Measurements from ENCODE around the gene PRDX1.
"Not testable (repeated sequence)": the region's sequence is repeated elsewhere in the genome, so short reads cannot be mapped to it uniquely, and the experiment has no call there.

Gene PRDX1

GRCh38 chr1:45503462-45504360, 18.0 kb downstream of the PRDX1 start:
- no peak for DNase-seq

- no peak for DNase-seq
These were observed 20.2 kb downstream of the PRDX1 start for GRCh38 chr1:45501505-45501859.

GRCh38 chr1:45499415-45499769, 22.3 kb downstream of the PRDX1 start:
- no peak for DNase-seq

DNA sequence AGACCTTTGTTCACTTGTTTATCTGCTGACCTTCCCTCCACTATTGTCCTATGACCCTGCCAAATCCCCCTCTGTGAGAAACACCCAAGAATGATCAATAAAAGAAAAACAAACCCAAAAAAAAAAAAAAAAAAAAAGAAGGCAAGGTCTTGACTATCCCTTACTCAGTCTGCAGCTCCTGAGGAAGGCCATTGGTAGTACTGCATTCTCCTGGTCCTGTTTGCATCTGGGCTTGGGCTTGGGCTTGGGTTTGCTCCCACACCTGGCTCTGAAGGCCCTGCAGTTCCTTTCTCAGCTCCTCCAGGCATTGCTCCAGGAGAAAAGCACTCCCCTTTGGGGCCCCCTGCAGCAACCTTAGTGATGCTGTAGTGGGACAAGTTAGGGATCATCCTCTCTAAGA, 23.4 kb downstream of the PRDX1 start:
- DNase-seq, result no peak

- no peak for DNase-seq
These were observed 28.5 kb downstream of the PRDX1 start for GRCh38 chr1:45493116-45493697.

GRCh38 chr1:45492691-45493090, 29.0 kb downstream of the PRDX1 start:
- DNase-seq, result no peak

DNA sequence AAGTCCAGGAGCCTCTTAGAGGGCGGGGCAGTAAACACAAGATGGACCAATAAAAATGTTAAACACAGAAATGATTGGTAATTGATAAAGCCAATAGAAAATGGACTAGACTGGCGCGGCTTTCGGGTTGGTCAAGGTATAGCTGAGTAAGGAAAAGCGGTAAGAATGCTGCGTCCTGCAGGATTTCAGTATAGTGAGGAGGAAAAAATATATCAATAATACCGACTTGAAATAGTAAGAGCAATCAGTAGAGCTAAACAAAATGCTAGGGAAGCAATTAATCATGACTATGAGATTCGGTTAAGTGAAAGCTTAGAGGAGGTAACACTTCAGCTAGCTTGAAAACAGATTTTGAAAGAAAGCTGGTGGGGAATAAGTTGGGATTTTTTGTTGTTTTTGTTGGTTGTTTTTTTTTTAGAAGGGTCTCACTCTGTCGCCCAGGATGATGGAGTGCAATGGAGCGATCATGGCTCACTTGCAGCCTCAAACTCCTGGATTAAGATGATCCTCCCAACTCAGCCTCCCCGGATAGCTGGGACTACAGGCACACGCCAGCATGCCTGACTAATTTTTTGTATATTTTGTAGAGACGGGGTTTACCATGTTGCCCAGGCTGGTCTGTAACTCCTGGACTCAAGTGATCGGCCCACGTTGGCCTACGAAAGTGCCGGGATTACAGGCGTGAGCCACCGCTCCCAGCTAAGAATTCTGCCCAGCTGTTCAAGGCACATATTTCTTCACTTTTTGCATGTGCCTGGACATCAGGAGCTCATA, 30.0 kb downstream of the PRDX1 start:
- no peak for DNase-seq

DNA sequence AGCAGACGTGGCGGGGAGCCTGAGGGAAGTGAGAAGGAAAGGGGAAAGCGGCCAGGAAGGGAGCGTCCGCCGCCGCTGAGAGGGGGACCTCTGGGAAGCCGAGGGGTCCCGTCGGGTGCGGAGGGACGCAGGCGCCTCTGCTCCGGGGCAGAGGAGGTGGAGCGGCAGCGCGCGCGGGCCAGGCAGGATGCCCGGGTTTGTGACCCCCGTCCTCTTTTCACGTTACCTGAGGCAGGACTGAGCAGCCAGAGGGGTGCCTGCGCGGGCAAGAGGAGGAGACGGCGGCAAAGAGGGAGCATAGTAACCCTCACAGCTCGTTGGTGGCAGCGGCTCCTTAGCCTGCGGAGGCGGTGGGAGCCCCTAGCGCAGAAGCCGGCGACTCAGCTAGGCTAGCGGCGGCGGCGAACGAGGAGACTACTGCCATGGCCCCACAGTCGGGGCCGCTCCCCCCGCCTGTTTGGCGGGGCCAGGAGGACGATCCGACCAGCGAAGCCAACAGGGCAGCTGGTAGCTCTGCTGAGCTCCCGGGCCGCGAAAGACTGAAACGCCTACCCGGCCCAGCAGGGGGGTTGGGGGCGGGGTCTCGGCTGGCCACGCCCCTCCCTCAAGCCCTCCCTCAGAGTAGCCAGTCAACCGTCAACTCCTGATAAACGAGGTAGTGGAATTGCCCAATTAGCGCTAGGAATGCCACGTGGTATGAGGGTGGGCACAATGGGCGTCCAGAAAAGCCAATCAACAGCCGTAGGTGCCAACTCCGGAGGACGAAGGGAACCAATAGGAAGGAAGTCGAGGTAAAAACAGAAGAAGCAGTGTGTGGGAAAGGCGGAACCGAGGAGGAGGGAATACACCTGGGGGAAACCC, 30.8 kb downstream of the PRDX1 start, which contains the start of gene TESK2:
Gene TESK2, minus strand, starts transcription at position 538 of the 861 bp plus-strand sequence. CDS start 33,378 bp downstream, outside the sequence.
- DNase-seq, result peak; percentile 97

DNA sequence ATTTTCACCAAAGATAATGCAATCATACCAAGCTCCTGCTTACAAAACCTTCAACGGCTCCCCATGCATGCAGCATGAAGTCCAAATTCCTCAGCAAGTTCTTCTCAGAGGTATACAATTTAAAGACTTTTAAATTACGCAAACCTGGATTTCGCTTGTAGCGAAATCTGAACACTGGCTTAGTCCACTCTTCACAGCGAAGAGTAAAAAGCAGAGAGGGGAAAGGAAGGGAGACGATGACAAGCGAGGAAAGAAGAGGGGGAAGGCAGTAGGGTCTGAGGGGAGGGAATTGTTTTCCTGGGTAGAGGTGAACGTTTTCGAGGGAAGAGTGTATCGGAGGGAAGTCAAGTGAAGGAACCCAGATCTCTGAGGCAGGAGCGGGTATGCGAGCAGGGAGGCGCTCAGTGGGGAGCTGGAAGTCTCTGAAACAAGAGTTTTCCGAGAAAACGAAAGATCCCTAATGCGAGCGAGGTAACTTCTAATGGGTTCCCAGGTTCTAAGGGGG, 31.5 kb downstream of the PRDX1 start:
- no peak for DNase-seq

DNA sequence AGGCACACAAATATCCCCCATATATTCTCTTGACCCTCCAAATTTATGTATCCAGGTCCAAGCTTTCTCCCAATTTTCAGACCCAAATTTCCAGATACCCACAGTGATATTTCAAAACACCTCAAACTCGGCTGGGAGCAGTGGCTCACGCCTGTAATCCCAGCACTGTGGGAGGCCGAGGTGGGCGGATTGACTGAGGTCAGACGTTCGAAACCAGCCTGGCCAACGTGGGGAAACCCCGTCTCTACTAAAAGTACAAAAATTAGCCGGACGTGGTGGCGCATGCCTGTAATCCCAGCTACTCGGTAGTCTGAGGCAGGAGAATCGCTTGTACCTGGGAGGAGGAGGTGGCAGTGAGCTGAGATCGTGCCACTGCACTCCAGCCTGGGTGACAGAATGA, 32.3 kb downstream of the PRDX1 start:
- DNase-seq, result peak; percentile 65

DNA sequence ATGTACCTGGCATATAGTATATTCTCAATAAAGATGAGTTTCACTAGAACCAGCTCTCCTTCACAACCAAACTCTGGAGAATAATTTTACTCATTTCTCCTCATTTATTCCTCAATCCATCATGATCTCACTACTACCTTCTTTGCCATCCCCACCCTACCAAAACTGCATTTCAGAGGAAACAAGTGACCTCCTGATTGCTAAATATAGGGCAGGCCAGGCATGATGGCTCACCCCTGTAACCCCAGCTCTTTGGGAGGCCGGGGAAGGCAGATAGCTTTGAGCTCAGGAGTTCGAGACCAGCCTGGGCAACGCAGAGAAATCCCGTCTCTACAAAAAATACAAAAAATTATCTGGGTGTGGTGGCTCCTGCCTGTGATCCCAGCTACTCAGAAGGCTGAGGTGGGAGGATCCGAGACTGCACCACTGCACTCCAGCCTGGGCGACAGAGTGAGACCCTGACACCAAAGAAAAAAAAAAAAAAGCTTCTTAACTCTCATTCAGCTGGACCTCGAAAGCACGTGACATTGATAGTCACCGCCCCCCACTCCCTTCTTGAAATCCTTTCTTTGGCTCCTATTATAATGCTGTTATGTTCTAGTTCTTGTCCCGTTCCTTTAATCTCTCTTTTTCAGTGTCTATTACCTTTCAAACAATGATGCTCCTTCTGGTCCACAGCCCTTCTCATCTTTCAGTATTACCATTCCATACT, 32.9 kb downstream of the PRDX1 start:
- peak; percentile 28 for DNase-seq

- DNase-seq, result no peak
These were observed 35.7 kb downstream of the PRDX1 start for GRCh38 chr1:45485949-45486348.

DNA sequence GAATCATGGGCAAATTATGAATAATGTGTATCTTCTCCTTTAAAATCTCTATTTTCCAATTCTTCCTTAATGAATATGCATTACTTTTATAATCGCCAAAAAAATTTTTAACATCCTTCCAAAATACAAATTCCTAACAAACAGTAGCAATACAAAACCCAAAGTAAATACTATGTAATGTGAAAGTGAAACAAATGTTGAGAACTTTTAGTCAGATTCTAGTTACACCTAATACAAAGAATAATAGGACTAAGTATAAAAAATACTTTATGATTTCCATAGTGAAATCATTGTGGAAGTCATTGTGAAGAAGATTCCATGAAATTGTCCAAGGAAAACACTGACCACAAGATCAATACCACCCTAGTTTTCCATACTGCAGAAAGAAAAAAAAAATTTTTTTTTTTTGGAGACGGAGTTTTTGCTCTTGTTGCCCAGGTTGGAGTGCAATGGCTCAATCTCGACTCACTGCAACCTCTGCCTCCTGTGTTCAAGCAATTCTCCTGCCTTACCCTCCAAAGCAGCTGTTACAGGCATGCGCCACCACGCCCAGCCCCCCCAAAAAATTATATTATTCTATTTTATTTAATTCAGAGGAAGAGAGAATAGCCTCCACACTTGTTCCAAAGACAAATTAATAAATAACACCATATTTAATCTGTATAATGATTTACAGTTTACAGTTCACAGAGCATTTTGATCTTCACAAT, 42.5 kb downstream of the PRDX1 start:
- DNase-seq, result no peak

GRCh38 chr1:45478121-45478814, 43.4 kb downstream of the PRDX1 start:
- DNase-seq, result no peak

DNA sequence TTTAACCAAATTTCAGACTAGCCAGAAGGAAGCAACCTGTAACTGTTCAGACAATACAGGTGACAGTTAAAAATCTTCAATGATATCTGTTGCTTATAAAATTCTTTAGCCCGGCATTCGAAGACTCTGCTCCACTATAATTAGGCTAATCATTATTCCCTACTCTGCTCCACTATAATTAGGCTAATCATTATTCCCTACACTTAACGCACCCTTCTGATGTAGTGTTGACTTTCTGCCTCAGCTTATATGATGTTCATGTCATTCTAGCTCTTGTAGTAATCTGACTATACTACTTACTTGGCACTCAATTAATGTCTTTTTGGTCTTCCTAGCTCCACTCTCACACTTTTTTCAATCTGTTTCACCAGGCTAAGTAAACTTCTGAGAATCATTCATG, 44.0 kb downstream of the PRDX1 start:
- DNase-seq, result no peak

DNA sequence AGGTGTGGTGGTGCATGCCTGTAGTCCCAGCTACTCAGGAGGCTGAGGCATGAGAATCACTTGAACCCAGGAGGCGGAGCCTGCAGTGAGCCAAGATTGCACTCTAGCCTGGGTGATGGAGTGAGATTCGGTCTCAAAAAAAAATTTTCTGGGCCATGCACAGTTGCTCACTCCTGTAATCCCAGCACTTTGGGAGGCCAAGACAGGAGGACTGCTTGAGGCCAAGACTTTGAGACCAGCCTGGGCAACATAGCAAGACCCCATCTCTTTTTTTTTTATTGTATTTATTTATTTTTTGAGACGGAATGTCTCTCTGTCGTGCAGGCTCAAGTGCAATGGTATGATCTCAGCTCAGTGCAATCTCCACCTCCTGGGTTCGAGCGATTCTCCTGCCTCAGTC, 47.5 kb downstream of the PRDX1 start:
- DNase-seq, result peak; percentile 15

GRCh38 chr1:45473302-45473701, 48.4 kb downstream of the PRDX1 start:
- DNase-seq, result no peak

GRCh38 chr1:45470306-45470798, 51.3 kb downstream of the PRDX1 start:
- no peak for DNase-seq

DNA sequence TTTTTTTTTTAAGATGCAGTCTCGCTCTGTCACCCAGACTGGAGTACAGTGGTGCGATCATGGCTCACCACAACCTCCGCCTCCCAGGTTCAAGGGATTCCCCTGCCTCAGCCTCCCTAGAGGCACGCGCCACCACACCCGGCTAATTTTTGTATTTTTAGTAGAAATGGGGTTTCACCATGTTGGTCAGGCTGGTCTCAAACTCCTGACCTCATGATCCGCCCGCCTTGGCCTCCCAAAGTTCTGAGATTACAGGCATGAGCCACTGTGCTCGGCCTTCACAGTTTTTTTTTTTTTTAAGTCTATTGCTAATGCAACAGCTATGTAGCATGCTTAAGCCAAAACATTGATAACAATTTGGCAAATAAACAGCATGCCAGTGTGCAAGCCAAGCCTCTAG, 54.3 kb downstream of the PRDX1 start:
- DNase-seq, result not testable (repeated sequence)

DNA sequence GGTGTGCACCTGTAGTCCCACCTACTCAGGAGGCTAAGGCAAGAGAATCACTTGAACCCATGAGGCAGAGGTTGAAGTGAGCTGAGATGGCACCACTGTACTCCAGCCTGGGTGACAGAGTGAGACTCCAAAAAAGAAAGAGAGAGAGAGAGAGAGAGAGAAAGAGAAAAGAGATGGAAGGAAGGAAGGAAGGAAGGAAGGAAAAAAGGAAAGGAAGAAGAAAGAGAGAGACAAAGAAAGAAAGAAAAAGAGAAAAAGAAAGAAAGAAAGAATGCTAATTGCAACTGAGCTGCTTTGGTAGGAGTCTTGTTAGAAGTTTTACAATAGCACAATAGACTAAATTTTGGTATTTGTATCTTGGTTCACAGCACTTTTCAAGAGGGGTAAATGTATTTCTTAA, 56.4 kb downstream of the PRDX1 start:
- no peak for DNase-seq
